ENCODE results near the gene VPREB1.
"Not testable (repeated sequence)": the region's sequence is repeated elsewhere in the genome, so short reads cannot be mapped to it uniquely, and the experiment has no call there.

Gene VPREB1

DNA sequence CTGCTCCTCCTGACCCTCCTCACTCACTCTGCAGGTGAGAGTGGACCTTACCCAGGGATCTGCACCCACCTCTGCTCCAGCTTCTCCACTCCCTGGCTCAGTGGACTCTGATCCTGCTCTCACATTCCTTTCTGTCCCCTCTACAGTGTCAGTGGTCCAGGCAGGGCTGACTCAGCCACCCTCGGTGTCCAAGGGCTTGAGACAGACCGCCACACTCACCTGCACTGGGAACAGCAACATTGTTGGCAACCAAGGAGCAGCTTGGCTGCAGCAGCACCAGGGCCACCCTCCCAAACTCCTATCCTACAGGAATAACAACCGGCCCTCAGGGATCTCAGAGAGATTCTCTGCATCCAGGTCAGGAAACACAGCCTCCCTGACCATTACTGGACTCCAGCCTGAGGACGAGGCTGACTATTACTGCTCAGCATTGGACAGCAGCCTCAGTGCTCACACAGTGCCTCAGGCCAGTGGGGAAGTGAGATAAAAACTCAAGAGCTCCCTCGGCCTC lies 29.7 kb upstream of the VPREB1 start:
- no peak for FAIRE-seq

- no peak for FAIRE-seq
These were observed 28.7 kb upstream of the VPREB1 start for GRCh38 chr22:22215659-22216449.

- no peak for FAIRE-seq
These were observed 28.1 kb upstream of the VPREB1 start for GRCh38 chr22:22216450-22216959.

DNA sequence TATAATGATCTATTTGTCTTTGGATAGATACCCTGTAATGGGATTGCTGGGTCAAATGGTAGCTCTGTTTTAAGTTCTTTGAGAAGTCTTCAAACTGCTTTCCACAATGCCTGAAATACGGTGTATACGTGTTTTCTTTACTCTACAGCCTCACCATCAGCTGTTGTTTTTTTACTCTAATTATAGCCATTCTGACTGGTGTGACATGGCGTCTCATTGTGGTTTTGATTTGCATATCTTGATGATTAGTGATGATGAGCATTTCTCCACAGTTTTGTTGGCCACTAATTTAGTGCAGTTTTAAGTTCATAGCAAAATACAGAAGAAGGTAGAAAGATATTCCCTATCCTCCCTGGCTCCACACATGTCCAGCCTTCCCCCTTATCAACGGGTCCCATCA lies 26.3 kb upstream of the VPREB1 start:
- no peak for FAIRE-seq

DNA sequence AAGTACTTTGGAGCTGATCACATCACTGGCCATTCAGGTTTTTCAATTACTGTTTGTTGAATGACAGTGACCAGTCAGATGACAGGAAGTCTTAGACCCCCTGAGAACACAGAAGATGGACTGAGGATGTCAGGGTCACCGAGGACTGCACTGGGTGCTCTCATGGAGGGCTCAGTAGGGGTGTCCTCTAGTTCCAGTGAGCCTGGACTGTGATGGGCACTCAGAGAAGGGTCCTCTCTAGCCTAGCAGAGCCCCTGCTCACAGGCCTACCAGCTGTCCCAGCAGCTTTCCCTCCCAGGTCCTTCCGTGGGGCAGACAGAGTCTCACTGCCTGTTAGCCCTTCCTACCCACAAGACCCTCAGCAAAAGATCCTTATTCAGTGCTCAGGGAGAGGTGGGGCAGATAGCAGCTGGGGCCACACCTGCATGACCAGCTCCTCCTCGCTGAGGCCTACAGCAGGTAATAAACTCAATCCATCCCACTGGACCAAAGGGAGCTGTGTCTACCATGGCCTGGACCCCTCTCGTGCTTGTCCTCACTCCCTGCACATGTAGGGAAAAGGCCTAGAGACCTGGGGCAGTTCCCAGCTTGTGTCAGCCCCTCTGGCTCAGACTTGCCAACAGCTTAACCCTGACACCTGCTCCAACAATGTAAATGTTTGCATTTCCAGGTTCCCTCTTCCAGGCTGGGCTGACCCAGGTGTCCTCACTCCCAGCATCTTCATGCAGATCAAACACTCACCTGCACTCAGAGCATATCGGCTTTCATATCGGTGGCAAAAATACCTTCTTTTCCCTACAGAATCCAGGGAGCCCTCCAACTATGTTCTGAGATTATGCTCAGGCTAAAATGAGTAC lies 25.2 kb upstream of the VPREB1 start:
- no peak for FAIRE-seq

GRCh38 chr22:22221043-22221442 lies 23.5 kb upstream of the VPREB1 start:
- FAIRE-seq, result not testable (repeated sequence)

DNA sequence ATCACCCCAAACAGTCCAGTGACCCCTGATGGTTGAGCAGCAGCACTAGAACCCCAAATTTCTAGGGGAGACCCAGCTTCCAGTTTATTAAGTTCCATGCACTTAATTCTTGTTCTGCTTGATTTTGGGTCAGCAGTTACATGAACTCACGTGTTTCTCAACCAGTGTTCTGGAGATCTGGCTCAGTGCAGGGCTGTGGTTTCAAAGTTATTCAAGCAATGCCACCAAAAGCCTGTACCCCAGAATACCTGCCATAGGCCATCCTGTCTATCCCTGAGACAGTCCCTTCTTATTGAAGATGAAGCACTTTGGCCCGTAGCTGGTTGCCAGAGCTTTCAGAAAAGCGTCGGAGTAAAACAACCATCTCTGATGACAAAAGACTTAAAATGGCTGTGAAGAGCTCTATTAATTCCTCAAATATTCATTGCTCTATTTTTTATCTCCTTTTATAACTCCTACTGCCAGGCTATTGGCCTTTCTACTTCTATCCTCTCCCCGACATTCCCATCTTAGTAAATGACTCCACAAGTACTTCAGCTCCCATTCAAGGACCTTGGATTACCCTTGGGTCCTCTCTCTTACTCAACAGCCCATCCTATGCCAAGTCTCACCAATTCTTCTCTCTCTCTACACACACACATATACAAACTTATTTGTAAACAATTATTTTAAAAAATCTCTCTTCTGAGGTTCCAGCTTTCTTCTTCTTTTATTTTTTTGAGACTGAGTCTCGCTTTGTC lies 18.0 kb upstream of the VPREB1 start:
- FAIRE-seq, result no peak

DNA sequence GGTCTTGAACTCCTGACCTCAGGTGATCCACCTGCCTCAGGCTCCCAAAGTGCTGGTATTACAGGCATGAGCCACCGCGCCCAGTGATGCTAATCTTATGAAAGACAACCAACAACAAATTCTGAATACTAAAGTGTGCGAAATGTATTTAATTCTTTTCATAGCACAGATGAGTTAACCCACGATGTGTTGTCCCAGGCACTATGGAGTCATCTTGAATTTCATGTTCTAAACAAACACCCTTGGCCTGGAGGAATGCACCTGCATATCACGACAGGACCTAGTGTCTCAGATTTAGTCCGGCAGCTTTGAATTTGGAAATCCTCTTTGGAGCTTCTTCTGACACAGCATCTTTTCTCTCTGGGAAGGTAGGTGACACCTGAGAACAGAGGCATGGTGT lies 16.2 kb upstream of the VPREB1 start:
- no peak for FAIRE-seq

- FAIRE-seq, result no peak
These were observed 15.7 kb upstream of the VPREB1 start for GRCh38 chr22:22228921-22229320.

DNA sequence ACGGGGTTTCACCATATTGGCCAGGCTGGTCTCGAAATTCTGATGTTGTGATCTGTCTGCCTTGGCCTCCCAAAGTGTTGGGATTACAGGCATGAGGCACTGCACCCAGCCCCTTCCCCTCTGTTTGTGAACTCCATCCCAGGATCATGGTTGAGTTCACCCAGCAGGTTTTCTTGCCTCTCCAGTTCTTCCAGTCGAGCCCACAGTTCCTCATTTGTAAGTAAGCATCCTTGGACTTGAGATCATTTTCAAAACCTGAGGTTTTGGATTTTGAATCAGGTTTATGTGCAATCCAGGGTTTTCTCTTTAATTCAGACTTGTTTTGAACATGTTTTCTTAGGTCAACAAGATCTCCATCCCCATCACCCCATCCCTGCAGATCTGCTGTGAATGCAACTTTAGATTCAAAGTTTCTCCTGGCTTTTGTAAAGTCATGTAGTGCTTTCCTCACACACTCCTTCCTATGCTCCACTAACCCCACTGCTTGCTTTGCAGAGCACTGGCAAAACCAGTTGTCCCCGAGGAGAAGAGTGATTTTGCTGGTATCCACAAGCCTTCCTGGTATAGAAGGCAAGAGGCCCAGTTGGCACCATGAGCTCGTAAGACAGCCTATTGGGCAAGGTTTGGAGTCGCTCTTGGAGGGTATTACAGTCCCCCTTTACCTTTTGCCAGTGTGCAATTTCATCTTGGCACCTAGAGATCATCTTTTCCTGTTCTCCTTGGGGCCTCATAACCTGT lies 14.7 kb upstream of the VPREB1 start:
- no peak for FAIRE-seq

DNA sequence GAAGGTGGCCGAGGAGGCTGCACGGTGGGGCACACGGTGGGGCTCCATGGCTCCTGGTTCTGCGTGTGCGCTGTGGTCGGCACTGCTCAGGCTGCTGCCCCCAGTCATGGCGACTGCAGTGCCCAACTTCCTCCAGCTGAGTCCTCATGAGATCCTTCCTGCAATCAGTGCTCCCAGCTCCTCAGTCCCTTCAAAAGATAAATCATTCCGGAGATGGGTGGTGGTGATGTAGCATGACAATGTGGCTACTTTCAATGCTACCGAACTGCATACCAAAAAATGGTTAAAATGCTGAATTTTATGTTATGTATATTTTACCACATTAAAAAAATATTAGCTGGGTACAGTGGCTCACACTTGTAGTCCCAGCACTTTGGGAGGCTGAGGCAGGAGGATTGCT lies 14.1 kb upstream of the VPREB1 start:
- FAIRE-seq, result no peak

- FAIRE-seq, result no peak
These were observed 11.5 kb upstream of the VPREB1 start for GRCh38 chr22:22233081-22233480.

- FAIRE-seq, result no peak
These were observed 9.0 kb upstream of the VPREB1 start for GRCh38 chr22:22235558-22235957.

DNA sequence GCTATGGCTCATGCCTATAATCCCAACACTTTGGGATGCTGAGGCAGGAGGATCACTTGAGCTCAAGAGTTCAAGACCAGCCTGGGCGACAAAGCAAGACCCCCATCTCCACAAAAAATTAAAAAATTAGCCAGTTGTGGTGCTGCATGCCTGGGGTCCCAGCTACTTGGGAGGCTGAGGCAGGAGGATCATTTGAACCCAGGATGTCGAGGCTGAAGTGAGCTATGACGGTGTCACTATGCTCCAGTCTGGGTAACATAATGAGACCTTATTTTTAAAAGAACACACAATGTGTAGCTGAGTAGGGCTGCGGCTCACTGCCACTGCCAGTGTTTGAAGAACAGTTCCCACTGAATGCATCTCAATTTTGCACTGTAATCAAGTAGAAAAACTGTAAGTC lies 7.1 kb upstream of the VPREB1 start:
- FAIRE-seq, result no peak

GRCh38 chr22:22239311-22239939 lies 5.2 kb upstream of the VPREB1 start:
- no peak for FAIRE-seq

DNA sequence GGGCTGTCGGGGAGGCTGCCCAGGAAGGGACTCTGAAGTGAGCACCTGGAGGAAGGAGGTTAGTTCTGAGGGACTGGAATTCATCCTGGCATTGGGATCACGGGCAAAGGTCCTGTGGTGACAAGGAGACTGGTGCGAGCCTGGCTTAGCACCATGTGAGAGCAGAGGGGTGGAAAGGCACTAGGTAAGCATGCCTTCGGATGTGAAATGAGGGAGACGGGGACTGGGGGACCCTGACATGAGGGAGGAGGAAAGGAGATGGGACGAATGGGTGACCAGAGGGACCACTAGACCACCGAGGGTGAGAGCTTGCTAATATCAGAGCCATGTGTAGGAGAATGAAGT lies 3.1 kb upstream of the VPREB1 start:
- FAIRE-seq, result no peak

DNA sequence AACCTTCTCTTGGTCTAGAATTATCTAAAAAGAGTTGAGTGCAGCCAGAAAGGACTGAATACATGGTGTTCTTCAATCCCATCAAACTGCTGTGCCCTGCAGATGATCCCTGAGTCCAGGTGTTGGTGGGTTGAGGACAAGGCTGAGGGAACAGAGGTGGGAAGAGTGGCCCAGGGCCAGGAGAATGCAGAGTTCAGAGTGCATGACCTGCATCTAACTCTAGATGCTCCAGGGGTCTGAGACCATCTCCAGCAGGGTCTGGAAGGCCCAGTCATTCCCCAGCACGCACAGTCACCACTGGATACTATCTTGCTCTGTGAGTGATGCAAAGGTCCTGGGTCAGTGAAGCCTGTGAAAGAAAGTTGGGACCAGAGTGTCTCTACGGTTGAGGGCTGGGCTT lies 2.1 kb upstream of the VPREB1 start:
- FAIRE-seq, result no peak

GRCh38 chr22:22243033-22243680 lies 1.4 kb upstream of the VPREB1 start:
- FAIRE-seq, result no peak

GRCh38 chr22:22245256-22245909 lies 797 bp downstream of the VPREB1 start:
- FAIRE-seq, result no peak

DNA sequence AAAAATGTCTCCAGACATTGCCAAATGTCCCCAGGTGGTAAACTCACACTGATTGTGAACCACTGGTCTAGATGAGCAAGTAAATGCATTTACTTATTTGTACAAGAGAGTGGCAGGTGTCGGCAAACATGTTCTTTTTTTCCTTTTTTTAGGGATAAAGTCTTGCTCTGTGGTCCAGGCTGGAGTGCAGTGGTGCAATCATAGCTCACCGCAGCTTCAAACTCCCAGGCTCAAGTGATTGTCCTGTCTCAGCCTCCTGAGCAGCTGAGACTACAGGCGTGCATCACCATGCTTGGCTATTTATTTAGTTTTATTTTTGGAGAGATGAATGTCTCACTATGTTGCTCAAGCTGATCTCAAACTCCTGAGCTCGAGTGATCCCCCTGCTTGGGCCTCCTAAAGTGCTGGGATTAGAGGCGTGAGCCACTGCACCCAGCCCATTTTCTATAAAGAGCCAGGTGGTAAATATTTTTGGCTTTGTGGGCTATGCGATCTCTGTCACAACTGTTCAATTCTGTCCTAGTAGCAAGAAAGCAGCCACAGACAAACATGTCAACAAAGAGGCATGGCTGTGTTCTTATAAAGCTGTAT lies 1.4 kb downstream of the VPREB1 start:
- no peak for FAIRE-seq

All from G401.6 (cell line).